IMR-90 (cell line): ENCODE results near the gene LLGL2.

Experiments used
- BHLHE40 ChIP-seq: fragments of 150-350 bp; IDR thresholded peaks from 2 replicates; pipeline ENCODE4 v1.6.1; 2016; ENCODE audit warnings: mild to moderate bottlenecking, low read depth, low read length
- CEBPB ChIP-seq: IDR thresholded peaks from 2 replicates; pipeline ENCODE4 v1.6.1; 2012; ENCODE audit warnings: low read depth, low read length, improper control_type of control experiment
- CTCF ChIP-seq: conservative IDR thresholded peaks from 2 replicates; pipeline ENCODE4 v1.5.1; 2012; ENCODE audit warnings: mild to moderate bottlenecking, low read depth, low read length, improper control_type of control experiment
- MXI1 ChIP-seq: IDR thresholded peaks from 2 replicates; pipeline ENCODE4 v1.6.1; 2012; ENCODE audit warnings: low read depth, mild to moderate bottlenecking, low read length, moderate library complexity, borderline replicate concordance
- POLR2A ChIP-seq: IDR thresholded peaks from 2 replicates; pipeline ENCODE4 v1.6.1; 2012; ENCODE audit warnings: mild to moderate bottlenecking, low read depth, low read length
- RAD21 ChIP-seq: IDR thresholded peaks from 2 replicates; pipeline ENCODE4 v1.6.1; 2012; ENCODE audit warnings: low read length, improper control_type of control experiment
- RCOR1 ChIP-seq: IDR thresholded peaks from 2 replicates; pipeline ENCODE4 v1.6.1; 2012; ENCODE audit warnings: mild to moderate bottlenecking, low read length, improper control_type of control experiment; ENCODE audit not compliant: insufficient replicate concordance
- RFX5 ChIP-seq: IDR thresholded peaks from 2 replicates; pipeline ENCODE4 v1.8.0; 2012; ENCODE audit warnings: low read depth, mild to moderate bottlenecking, low read length, moderate library complexity
- SMC3 ChIP-seq: fragments of 150-350 bp; IDR thresholded peaks from 2 replicates; pipeline ENCODE4 v1.6.1; 2016; ENCODE audit warnings: low read depth, mild to moderate bottlenecking, antibody characterized with exemption, low read length, moderate library complexity
- USF2 ChIP-seq: fragments of 150-350 bp; IDR thresholded peaks from 2 replicates; pipeline ENCODE4 v1.6.1; 2017; ENCODE audit warnings: mild to moderate bottlenecking, antibody characterized with exemption, low read length, low read depth

GRCh38 chr17:75525806-75526554 is 483 bp downstream of the LLGL2 start:
- TF ChIP-seq CTCF, result no peak
- TF ChIP-seq BHLHE40, result no peak
- TF ChIP-seq RCOR1, result no peak
- no peak for TF ChIP-seq MXI1
- TF ChIP-seq POLR2A, result no peak
- no peak for TF ChIP-seq SMC3
- no peak for TF ChIP-seq RAD21
- TF ChIP-seq CEBPB, result no peak
- TF ChIP-seq USF2, result no peak
- no peak for TF ChIP-seq RFX5
